HCT116 (cell line): ENCODE measurements around the gene ASIC1. TPM values are rescaled to one million over a fixed set of nuclear protein-coding genes. Genes with fewer than 3 reads are reported as not detected.

Source experiments
- ATAC-seq: fragments of 200-7000 bp; cut with Tn5 transposase; 2 replicates; pipeline ENCODE4 v1.9.1; 2020; ENCODE audit warnings: mild to moderate bottlenecking, moderate library complexity
- BruUV-seq: library from RNA; stranded (reverse); fragments of 400-500 nt; replicated peaks from 2 replicates; lab custom pipeline; 2021; lab: Mats Ljungman, UMichigan
- CTCF ChIA-PET: fragments of 300-600 bp; sonication (Branson Sonifier 250); formaldehyde crosslinking; loops from one replicate; lab custom pipeline; 2021; ENCODE audit warnings: antibody characterized with exemption; lab: Charles Lee
- POLR2A ChIA-PET: fragments of 300-600, 350-600 bp; sonication (Branson Sonifier 250); formaldehyde crosslinking; loops from one replicate; lab custom pipeline; 2021; ENCODE audit warnings: antibody characterized with exemption; lab: Charles Lee
- RAD21 ChIA-PET, 2 experiments: fragments of 300-600 bp; sonication (Branson Sonifier 250); formaldehyde crosslinking; loops; one replicate each; lab custom pipeline; 2023; ENCODE audit warnings: low total read pairs in 2 of 2; ENCODE audit not compliant: uncharacterized antibody in 2 of 2, unreplicated experiment in 2 of 2, low non-redundant PET in 1 of 2; lab: Charles Lee
- DNase-seq: peaks from one replicate; pipeline ENCODE4 v3.0.0-alpha.2; 2010; ENCODE audit warnings: low read depth, low spot score
- H2AFZ ChIP-seq: fragments of 200-600 bp; shearing (Covaris generic), sonication (generic); 2 replicates; pipeline ENCODE4 v1.6.1; 2017; ENCODE audit warnings: low read depth, mixed run types, mixed read lengths, antibody characterized with exemption, low read length; ENCODE audit not compliant: poor library complexity, severe bottlenecking
- H3K27ac ChIP-seq: 2 replicates; pipeline ENCODE4 v1.5.1; 2012; ENCODE audit warnings: low read depth, low read length
- H3K27me3 ChIP-seq: fragments of 200-600 bp; sonication (generic); 2 replicates; pipeline ENCODE4 v1.6.1; 2016; ENCODE audit warnings: mixed run types, low read length, mixed read lengths; ENCODE audit not compliant: insufficient read depth
- H3K36me3 ChIP-seq, 2 experiments: fragments of 200-500 bp in 1 of 2; fragments of 200-600 bp in 1 of 2; sonication (Bioruptor generic) in 1 of 2; sonication (generic) in 1 of 2; 2 replicates each; pipeline versions ENCODE4 v1.5.1 to v1.6.1; 2014 to 2016; ENCODE audit warnings: low read length in 2 of 2, inconsistent platforms in 1 of 2, mixed read lengths in 1 of 2, mixed run types in 1 of 2; ENCODE audit not compliant: insufficient read depth in 2 of 2, control insufficient read depth in 1 of 2
- H3K4me1 ChIP-seq, 2 experiments: fragments of 200-600 bp in 1 of 2; sonication (generic) in 1 of 2; 2 replicates each; pipeline versions ENCODE4 v1.5.1 to v1.6.1; 2012 to 2017; ENCODE audit warnings: low read length in 2 of 2, inconsistent platforms in 1 of 2, mild to moderate bottlenecking in 1 of 2, mixed read lengths in 1 of 2, mixed run types in 1 of 2, moderate library complexity in 1 of 2; ENCODE audit not compliant: insufficient read depth in 2 of 2, control insufficient read depth in 1 of 2
- H3K4me2 ChIP-seq: fragments of 200-600 bp; sonication (generic); 2 replicates; pipeline ENCODE4 v1.6.1; 2017; ENCODE audit warnings: mixed run types, low read length, mixed read lengths
- H3K4me3 ChIP-seq, 2 experiments: fragments of 200-600 bp in 1 of 2; sonication (generic) in 1 of 2; replicated peaks in 1 of 2; 2 replicates each; pipeline ENCODE4 v1.5.1; 2011 to 2016; ENCODE audit warnings: low read length in 2 of 2, control low read depth in 1 of 2, low read depth in 1 of 2, mild to moderate bottlenecking in 1 of 2, mixed read lengths in 1 of 2, mixed run types in 1 of 2
- H3K79me2 ChIP-seq: fragments of 200-600 bp; sonication (generic); 2 replicates; pipeline ENCODE4 v1.6.1; 2017; ENCODE audit warnings: mild to moderate bottlenecking, mixed run types, low read length, moderate library complexity, mixed read lengths; ENCODE audit not compliant: insufficient read depth
- H3K9ac ChIP-seq: fragments of 200-600 bp; sonication (generic); 2 replicates; pipeline ENCODE4 v1.6.1; 2016; ENCODE audit warnings: low read length, mixed read lengths
- H3K9me2 ChIP-seq: fragments of 200-600 bp; sonication (generic), shearing (Covaris generic); 2 replicates; pipeline ENCODE4 v1.6.1; 2017; ENCODE audit warnings: mixed run types, mild to moderate bottlenecking, moderate library complexity; ENCODE audit not compliant: insufficient read depth
- H3K9me3 ChIP-seq, 2 experiments: fragments of 200-500 bp in 1 of 2; fragments of 200-600 bp in 1 of 2; sonication (Bioruptor generic) in 1 of 2; sonication (generic) in 1 of 2; 2 replicates each; pipeline ENCODE4 v1.6.1; 2014 to 2017; ENCODE audit warnings: low read length in 2 of 2, mixed read lengths in 2 of 2, inconsistent platforms in 1 of 2, low read depth in 1 of 2, mild to moderate bottlenecking in 1 of 2, mixed run types in 1 of 2, moderate library complexity in 1 of 2; ENCODE audit not compliant: control insufficient read depth in 1 of 2, insufficient read depth in 1 of 2
- H4K20me1 ChIP-seq: fragments of 200-600 bp; sonication (generic), shearing (Covaris generic); 2 replicates; pipeline ENCODE4 v1.6.1; 2017; ENCODE audit warnings: mixed run types, mild to moderate bottlenecking, moderate library complexity; ENCODE audit not compliant: insufficient read depth
- CBX3 ChIP-seq: IDR thresholded peaks from 2 replicates; pipeline ENCODE4 v1.6.1; 2012; ENCODE audit warnings: low read depth
- ELF1 ChIP-seq: IDR thresholded peaks from 2 replicates; pipeline ENCODE4 v1.6.1; 2012; ENCODE audit warnings: low read depth, borderline replicate concordance
- EZH2 ChIP-seq: fragments of 200-600 bp; sonication (generic); IDR thresholded peaks from 2 replicates; pipeline ENCODE4 v1.6.1; 2017; ENCODE audit warnings: antibody characterized with exemption, mixed run types
- EZH2phosphoT487 ChIP-seq: fragments of 200-600 bp; IDR thresholded peaks from 2 replicates; pipeline ENCODE4 v1.6.1; 2018; ENCODE audit warnings: antibody characterized with exemption, borderline replicate concordance
- FOSL1 ChIP-seq: IDR thresholded peaks from 2 replicates; pipeline ENCODE4 v1.6.1; 2012; ENCODE audit warnings: low read depth
- JUND ChIP-seq: IDR thresholded peaks from 2 replicates; pipeline ENCODE4 v1.6.1; 2012
- MAX ChIP-seq: IDR thresholded peaks from 2 replicates; pipeline ENCODE4 v1.6.1; 2012
- RAD21 ChIP-seq: IDR thresholded peaks from 2 replicates; pipeline ENCODE4 v1.6.1; 2012; ENCODE audit warnings: low read depth, mild to moderate bottlenecking
- REST ChIP-seq: IDR thresholded peaks from 2 replicates; pipeline ENCODE4 v1.6.1; 2012; ENCODE audit warnings: low read depth
- SIN3A ChIP-seq: IDR thresholded peaks from 2 replicates; pipeline ENCODE4 v1.6.1; 2012; ENCODE audit warnings: low read depth
- SRF ChIP-seq: IDR thresholded peaks from 2 replicates; pipeline ENCODE4 v1.6.1; 2012; ENCODE audit warnings: low read depth
- ZFX ChIP-seq: fragments of 450-650 bp; IDR thresholded peaks from 2 replicates; pipeline ENCODE4 v1.6.1; 2017
- intact Hi-C: fragments of 100-400 bp; cut with micrococcal nuclease; formaldehyde crosslinking; loops from 2 replicates; pipeline ENCODE4 v1.10.0; 2022
- total RNA-seq: library from RNA; stranded (reverse); gene quantifications from one replicate; pipeline ENCODE4 v1.2.1, GENCODE V29; 2021; ENCODE audit not compliant: unreplicated experiment
- TF ChIP-seq, protein P1 (sequence below), 3 experiments: fragments of 200-600 bp in 1 of 3; sonication (generic) in 1 of 3; IDR thresholded peaks in 2 of 3; conservative IDR thresholded peaks in 1 of 3; 2 replicates each; pipeline ENCODE4 v1.5.1; 2012 to 2017; ENCODE audit warnings: low read depth in 2 of 3, low read length in 2 of 3, antibody characterized with exemption in 1 of 3, borderline replicate concordance in 1 of 3, control low read depth in 1 of 3, mild to moderate bottlenecking in 1 of 3, mixed read lengths in 1 of 3, mixed run types in 1 of 3, moderate library complexity in 1 of 3; ENCODE audit not compliant: insufficient read depth in 1 of 3
- TF ChIP-seq, protein P2 (sequence below): IDR thresholded peaks from 2 replicates; pipeline ENCODE4 v1.6.1; 2011; ENCODE audit warnings: mild to moderate bottlenecking, low read length, moderate library complexity; ENCODE audit not compliant: insufficient replicate concordance; ENCODE audit errors: extremely low read depth
- TF ChIP-seq, protein P3 (sequence below): IDR thresholded peaks from 2 replicates; pipeline ENCODE4 v1.6.1; 2012

ASIC1 gene
- total RNA-seq, 1 experiment from 2014 or later, result 28.9 TPM

DNA sequence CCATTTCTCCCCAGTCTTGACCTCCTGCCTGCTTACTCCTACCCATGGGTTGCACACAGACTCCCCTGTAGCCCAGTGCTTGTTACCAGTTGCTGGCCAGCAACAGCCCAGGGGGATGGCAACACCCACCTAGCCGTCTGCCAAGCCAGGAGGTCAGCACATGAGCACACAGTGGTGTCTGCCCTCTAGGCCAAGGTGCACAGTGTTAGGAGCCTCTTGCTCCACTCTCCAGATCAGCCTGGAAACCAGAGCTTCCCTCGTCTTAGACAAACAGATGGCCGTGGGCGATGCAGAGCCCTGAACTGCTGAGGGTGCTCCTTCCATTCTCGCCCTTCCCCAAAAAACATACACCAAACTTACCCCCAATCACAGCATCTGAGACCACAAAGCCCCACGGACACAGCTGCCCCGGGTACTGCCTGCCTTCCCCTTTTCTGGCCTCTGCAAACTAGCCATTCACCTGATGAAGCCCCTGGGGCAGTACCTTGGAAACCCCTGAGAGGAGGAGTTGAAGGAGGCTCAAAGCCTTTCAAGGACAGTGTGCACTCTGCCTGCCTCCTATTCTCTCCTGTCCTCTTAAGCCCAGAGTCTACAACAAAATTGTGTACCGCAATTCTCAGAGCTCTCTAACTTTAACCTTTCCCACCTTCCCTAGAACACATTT is 45.4 kb downstream of the ASIC1 start:
- ChIA-PET POLR2A (interaction anchor here (1.4 to 2.2 kb wide), 2 partner anchors 9 kb away, joined by 5 to 7 read pairs; partner anchors contain the start of gene COX14), RAD21 (no interaction called here), CTCF (interaction anchor here (1.4 to 2.7 kb wide), 6 partner anchors 8 to 73 kb away, joined by 3 to 24 read pairs (median 8); partner anchors contain the start of genes CERS5 and COX14)
- ATAC-seq, result no peak
- Histone ChIP-seq H3K27ac (no peak overlapping the region), H3K9ac (no peak overlapping the region), H3K27me3 (no peaks in the 10 kb centered on the region), H3K4me1 (peaks cover 10 to 13% of the 10 kb centered on the region in 2 experiments), H3K4me3 (no peak overlapping the region), H3K9me3 (no peaks in the 10 kb centered on the region), H3K9me2 (no peaks in the 10 kb centered on the region), H4K20me1 (no peaks in the 10 kb centered on the region), H3K36me3 (peaks cover 19 to 21% of the 10 kb centered on the region in 2 experiments; a peak in 3 of 4 replicates), H3K79me2 (no peaks in the 10 kb centered on the region), H3K4me2 (no peak overlapping the region), H2AFZ (no peak overlapping the region)
- BruUV-seq, result no TSS peak
- DNase-seq, result no peak
- intact Hi-C loops, result no loop called here
- TF ChIP-seq, protein P1, sequence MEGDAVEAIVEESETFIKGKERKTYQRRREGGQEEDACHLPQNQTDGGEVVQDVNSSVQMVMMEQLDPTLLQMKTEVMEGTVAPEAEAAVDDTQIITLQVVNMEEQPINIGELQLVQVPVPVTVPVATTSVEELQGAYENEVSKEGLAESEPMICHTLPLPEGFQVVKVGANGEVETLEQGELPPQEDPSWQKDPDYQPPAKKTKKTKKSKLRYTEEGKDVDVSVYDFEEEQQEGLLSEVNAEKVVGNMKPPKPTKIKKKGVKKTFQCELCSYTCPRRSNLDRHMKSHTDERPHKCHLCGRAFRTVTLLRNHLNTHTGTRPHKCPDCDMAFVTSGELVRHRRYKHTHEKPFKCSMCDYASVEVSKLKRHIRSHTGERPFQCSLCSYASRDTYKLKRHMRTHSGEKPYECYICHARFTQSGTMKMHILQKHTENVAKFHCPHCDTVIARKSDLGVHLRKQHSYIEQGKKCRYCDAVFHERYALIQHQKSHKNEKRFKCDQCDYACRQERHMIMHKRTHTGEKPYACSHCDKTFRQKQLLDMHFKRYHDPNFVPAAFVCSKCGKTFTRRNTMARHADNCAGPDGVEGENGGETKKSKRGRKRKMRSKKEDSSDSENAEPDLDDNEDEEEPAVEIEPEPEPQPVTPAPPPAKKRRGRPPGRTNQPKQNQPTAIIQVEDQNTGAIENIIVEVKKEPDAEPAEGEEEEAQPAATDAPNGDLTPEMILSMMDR (IDR thresholded peaks at IDR 0.05 in 2 of 3, conservative IDR thresholded peaks at IDR 0.05 in 1 of 3; ENCODE audit: borderline replicate concordance in 1 of 3, insufficient read depth in 1 of 3, low read depth in 2 of 3, low read length in 2 of 3), result no peak
- TF ChIP-seq MAX (no peak), FOSL1 (no peak), EZH2 (no peak), CBX3 (no peak), ELF1 (no peak), EZH2phosphoT487 (no peak), SIN3A (no peak), SRF (no peak), REST (no peak), ZFX (no peak), RAD21 (no peak), JUND (no peak)
- TF ChIP-seq, protein P2, sequence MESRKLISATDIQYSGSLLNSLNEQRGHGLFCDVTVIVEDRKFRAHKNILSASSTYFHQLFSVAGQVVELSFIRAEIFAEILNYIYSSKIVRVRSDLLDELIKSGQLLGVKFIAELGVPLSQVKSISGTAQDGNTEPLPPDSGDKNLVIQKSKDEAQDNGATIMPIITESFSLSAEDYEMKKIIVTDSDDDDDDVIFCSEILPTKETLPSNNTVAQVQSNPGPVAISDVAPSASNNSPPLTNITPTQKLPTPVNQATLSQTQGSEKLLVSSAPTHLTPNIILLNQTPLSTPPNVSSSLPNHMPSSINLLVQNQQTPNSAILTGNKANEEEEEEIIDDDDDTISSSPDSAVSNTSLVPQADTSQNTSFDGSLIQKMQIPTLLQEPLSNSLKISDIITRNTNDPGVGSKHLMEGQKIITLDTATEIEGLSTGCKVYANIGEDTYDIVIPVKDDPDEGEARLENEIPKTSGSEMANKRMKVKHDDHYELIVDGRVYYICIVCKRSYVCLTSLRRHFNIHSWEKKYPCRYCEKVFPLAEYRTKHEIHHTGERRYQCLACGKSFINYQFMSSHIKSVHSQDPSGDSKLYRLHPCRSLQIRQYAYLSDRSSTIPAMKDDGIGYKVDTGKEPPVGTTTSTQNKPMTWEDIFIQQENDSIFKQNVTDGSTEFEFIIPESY, result no peak
- TF ChIP-seq, protein P3, sequence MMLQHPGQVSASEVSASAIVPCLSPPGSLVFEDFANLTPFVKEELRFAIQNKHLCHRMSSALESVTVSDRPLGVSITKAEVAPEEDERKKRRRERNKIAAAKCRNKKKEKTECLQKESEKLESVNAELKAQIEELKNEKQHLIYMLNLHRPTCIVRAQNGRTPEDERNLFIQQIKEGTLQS, result no peak
